PC-3 (cell line): ENCODE data around the gene HAP1. TPM values are rescaled to one million over a fixed set of nuclear protein-coding genes. Genes with fewer than 3 reads are reported as not detected.

Source experiments
- ATAC-seq: fragments of 200-7000 bp; cut with Tn5 transposase; 2 replicates; pipeline ENCODE4 v1.9.1; 2020; ENCODE audit warnings: mild to moderate bottlenecking, moderate library complexity
- BruUV-seq: library from RNA; stranded (reverse); fragments of 400-500 nt; replicated peaks from 2 replicates; lab custom pipeline; 2021; lab: Mats Ljungman, UMichigan
- CTCF ChIA-PET: fragments of 300-600 bp; sonication (Branson Sonifier 250); formaldehyde crosslinking; loops from one replicate; lab custom pipeline; 2022; ENCODE audit warnings: antibody characterized with exemption; lab: Charles Lee
- POLR2A ChIA-PET: fragments of 300-600 bp; sonication (Branson Sonifier 250); formaldehyde crosslinking; loops from one replicate; lab custom pipeline; 2022; ENCODE audit warnings: antibody characterized with exemption; ENCODE audit not compliant: unreplicated experiment; lab: Charles Lee
- DNase-seq: peaks from one replicate; pipeline ENCODE4 v3.0.0-alpha.2; 2015
- H2AFZ ChIP-seq: fragments of 300-600 bp; sonication (generic); 2 replicates; pipeline ENCODE4 v1.6.0; 2016; ENCODE audit warnings: antibody characterized with exemption, low read length
- H3F3A ChIP-seq: fragments of 300-600 bp; sonication (generic); one replicate; pipeline ENCODE4 v1.6.0; 2017; ENCODE audit warnings: antibody characterized with exemption, low read length, control low read depth, mild to moderate bottlenecking; ENCODE audit not compliant: unreplicated experiment
- H3K27ac ChIP-seq: fragments of 300-600 bp; sonication (generic); 2 replicates; pipeline ENCODE4 v1.5.1; 2016; ENCODE audit warnings: mild to moderate bottlenecking, low read length
- H3K27me3 ChIP-seq: fragments of 300-600 bp; sonication (generic); 2 replicates; pipeline ENCODE4 v1.6.1; 2016; ENCODE audit warnings: low read length, mixed read lengths
- H3K36me3 ChIP-seq: fragments of 300-600 bp; sonication (generic); 2 replicates; pipeline ENCODE4 v1.6.1; 2016; ENCODE audit warnings: low read depth, mixed run types, low read length, mixed read lengths
- H3K4me1 ChIP-seq: fragments of 300-600 bp; sonication (generic); 2 replicates; pipeline ENCODE4 v1.5.1; 2016; ENCODE audit warnings: low read length; ENCODE audit not compliant: insufficient read depth
- H3K4me2 ChIP-seq: fragments of 300-600 bp; sonication (generic); 2 replicates; pipeline ENCODE4 v1.6.0; 2016; ENCODE audit warnings: low read length
- H3K4me3 ChIP-seq: fragments of 300-600 bp; sonication (generic); 2 replicates; pipeline ENCODE4 v1.5.1; 2016; ENCODE audit warnings: mild to moderate bottlenecking, low read length, mixed read lengths
- H3K79me2 ChIP-seq: fragments of 300-600 bp; sonication (generic); 2 replicates; pipeline ENCODE4 v1.6.1; 2017; ENCODE audit warnings: low read length, mixed read lengths
- H3K9ac ChIP-seq: fragments of 300-600 bp; sonication (generic); 2 replicates; pipeline ENCODE4 v1.6.0; 2016; ENCODE audit warnings: mild to moderate bottlenecking, low read length
- H3K9me2 ChIP-seq: fragments of 300-600 bp; sonication (generic); replicated peaks from 2 replicates; pipeline ENCODE4 v1.6.1; 2016; ENCODE audit warnings: mixed run types, low read length, mixed read lengths
- H3K9me3 ChIP-seq: fragments of 300-600 bp; sonication (generic); 2 replicates; pipeline ENCODE4 v1.6.1; 2016; ENCODE audit warnings: low read length, mixed read lengths
- H4K20me1 ChIP-seq: fragments of 300-600 bp; sonication (generic); 2 replicates; pipeline ENCODE4 v1.6.1; 2016; ENCODE audit warnings: low read length, mixed read lengths
- CTCF ChIP-seq: fragments of 300-600 bp; sonication (generic); conservative IDR thresholded peaks from 2 replicates; pipeline ENCODE4 v1.5.1; 2017; ENCODE audit warnings: antibody characterized with exemption, low read depth, mild to moderate bottlenecking, low read length
- EZH2 ChIP-seq: fragments of 300-600 bp; sonication (generic); IDR thresholded peaks from one replicate; pipeline ENCODE4 v1.6.1; 2017; ENCODE audit warnings: antibody characterized with exemption, mild to moderate bottlenecking, low read length; ENCODE audit not compliant: unreplicated experiment
- EZH2phosphoT487 ChIP-seq: fragments of 300-600 bp; sonication (generic); IDR thresholded peaks from 2 replicates; pipeline ENCODE4 v1.6.1; 2018; ENCODE audit warnings: mild to moderate bottlenecking, antibody characterized with exemption, low read length, borderline replicate concordance
- intact Hi-C: fragments of 100-400 bp; cut with micrococcal nuclease; formaldehyde crosslinking; loops from 2 replicates; pipeline ENCODE4 v1.9.0; 2023
- total RNA-seq: library from RNA; depleted of rRNA; stranded (reverse); fragments of >200 nt; gene quantifications from 2 replicates; pipeline ENCODE4 v1.2.3, GENCODE V29; 2014

HAP1 gene
- total RNA-seq, 1 experiment from 2014 or later, result 1.2 TPM

- no peaks in the 10 kb centered on the region for H3K27me3 ChIP-seq
- no peaks in the 10 kb centered on the region for H3F3A ChIP-seq
- ChIA-PET CTCF (no interaction called here), POLR2A (no interaction called here)
- no peaks in the 10 kb centered on the region for H3K9me3 ChIP-seq
- H3K4me1 ChIP-seq, result no peaks in the 10 kb centered on the region
- no peaks in the 10 kb centered on the region for H3K79me2 ChIP-seq
- intact Hi-C loops, result no loop called here
- DNase-seq, result no peak
- no peak for ATAC-seq
- H4K20me1 ChIP-seq, result no peaks in the 10 kb centered on the region
- TF ChIP-seq CTCF (no peak), EZH2 (no peak), EZH2phosphoT487 (no peak)
- H3K9me2 ChIP-seq, result no peaks in the 10 kb centered on the region
- no peak overlapping the region for H3K9ac ChIP-seq
- no peak overlapping the region for H3K4me2 ChIP-seq
- H3K27ac ChIP-seq, result no peak overlapping the region
- no peak overlapping the region for H3K4me3 ChIP-seq
- no peak overlapping the region for H2AFZ ChIP-seq
- no peaks in the 10 kb centered on the region for H3K36me3 ChIP-seq
- BruUV-seq, result no TSS peak
These were observed 6.4 kb downstream of the HAP1 start for GRCh38 chr17:41728056-41728455.

DNA sequence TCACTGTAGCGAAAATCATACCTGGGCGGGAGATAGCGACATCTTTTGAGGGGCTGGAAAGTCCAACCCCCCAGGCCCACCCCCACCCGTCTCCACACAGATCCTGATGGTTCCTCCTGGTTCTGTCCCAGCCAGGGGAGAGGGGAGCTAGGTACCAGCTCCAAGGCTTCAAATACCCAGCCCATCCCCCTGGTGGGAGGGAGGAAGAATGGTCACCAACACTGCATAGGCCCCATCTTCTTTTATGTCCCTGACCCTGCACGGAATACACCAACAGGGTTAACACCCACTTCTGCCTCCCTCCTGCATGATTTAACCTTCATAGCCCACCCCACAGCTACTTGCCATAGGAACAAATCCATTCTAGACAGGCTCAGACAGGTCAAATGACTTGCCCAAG is 9.3 kb downstream of the HAP1 start:
- POLR2A ChIA-PET, result no interaction called here
- BruUV-seq, result no TSS peak
- no peaks in the 10 kb centered on the region for H3K79me2 ChIP-seq
- intact Hi-C loops, result no loop called here
- H3K27me3 ChIP-seq, result no peaks in the 10 kb centered on the region
- H3K9me3 ChIP-seq, result no peaks in the 10 kb centered on the region
- no peak overlapping the region for H3K4me2 ChIP-seq
- TF ChIP-seq EZH2 (no peak), CTCF (no peak), EZH2phosphoT487 (no peak)
- DNase-seq (no peak), ATAC-seq (no peak)
- no peak overlapping the region for H3K4me3 ChIP-seq
- H4K20me1 ChIP-seq, result no peaks in the 10 kb centered on the region
- H3K27ac ChIP-seq, result no peak overlapping the region
- H3K4me1 ChIP-seq, result no peaks in the 10 kb centered on the region
- H3F3A ChIP-seq, result no peaks in the 10 kb centered on the region
- H3K36me3 ChIP-seq, result no peaks in the 10 kb centered on the region
- no peaks in the 10 kb centered on the region for H3K9me2 ChIP-seq
- H2AFZ ChIP-seq, result no peak overlapping the region
- no peak overlapping the region for H3K9ac ChIP-seq
- CTCF ChIA-PET, result no interaction called here

DNA sequence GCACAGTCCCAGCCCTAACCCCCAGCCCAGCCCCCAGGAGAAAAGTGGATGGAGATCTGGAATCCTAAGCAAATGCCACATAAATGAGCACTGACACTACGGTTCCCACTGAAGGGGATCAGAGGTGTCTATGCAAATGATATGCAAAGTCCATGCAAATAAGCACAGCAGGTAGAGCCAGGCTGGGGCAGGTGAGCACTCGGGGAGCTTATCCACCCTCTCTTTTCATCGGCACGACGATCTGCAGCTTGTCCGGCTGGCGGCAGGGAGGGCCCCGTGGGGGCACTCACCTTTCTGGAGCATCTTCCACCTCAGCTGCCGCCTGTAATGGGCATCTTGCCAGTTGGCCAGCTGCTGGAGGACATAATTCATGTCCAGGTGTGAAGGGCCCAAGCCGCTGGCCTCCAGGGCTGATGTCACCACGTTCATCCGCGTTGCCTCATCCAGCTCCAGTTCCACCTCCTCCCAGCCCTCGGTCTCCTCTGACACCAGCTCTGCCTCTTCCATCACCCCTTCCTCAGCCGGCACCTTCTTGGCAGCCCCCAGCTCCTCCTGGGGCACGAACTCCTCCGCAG is 9.9 kb downstream of the HAP1 start:
- ChIA-PET POLR2A (no interaction called here), CTCF (no interaction called here)
- H3K9ac ChIP-seq, result no peak overlapping the region
- no peaks in the 10 kb centered on the region for H3K9me2 ChIP-seq
- ATAC-seq (no peak), DNase-seq (no peak)
- intact Hi-C loops, result no loop called here
- no peaks in the 10 kb centered on the region for H3K27me3 ChIP-seq
- H2AFZ ChIP-seq, result no peak overlapping the region
- no peaks in the 10 kb centered on the region for H3K4me1 ChIP-seq
- no peaks in the 10 kb centered on the region for H4K20me1 ChIP-seq
- H3K36me3 ChIP-seq, result no peaks in the 10 kb centered on the region
- TF ChIP-seq EZH2 (no peak), EZH2phosphoT487 (no peak)
- no peaks in the 10 kb centered on the region for H3F3A ChIP-seq
- H3K4me2 ChIP-seq, result no peak overlapping the region
- H3K27ac ChIP-seq, result no peak overlapping the region
- no TSS peak for BruUV-seq
- no peaks in the 10 kb centered on the region for H3K79me2 ChIP-seq
- no peak overlapping the region for H3K4me3 ChIP-seq
- H3K9me3 ChIP-seq, result no peaks in the 10 kb centered on the region
